Measurements from ENCODE around the gene VILL.

Gene VILL

GRCh38 chr3:37990527-37990926, at the start of gene VILL:
Gene VILL, plus strand, starts transcription at chr3:37990786. Its CDS starts 2,887 bp downstream, at chr3:37993673.
- no peak for DNase-seq
- in situ Hi-C loops (cut with HindIII; ENCODE audit: low pct_ligation_motif_present, low pct_unique_long_range_greater_than_20kb, low sequenced_read_pairs), result no loop called here

GRCh38 chr3:37941608-37942508, 48.7 kb upstream of the VILL start:
- no peak for DNase-seq
- in situ Hi-C loops (cut with HindIII; ENCODE audit: low pct_ligation_motif_present, low pct_unique_long_range_greater_than_20kb, low sequenced_read_pairs), result no loop called here

GRCh38 chr3:37942646-37943045, 47.9 kb upstream of the VILL start:
- no peak for DNase-seq
- in situ Hi-C loops (cut with HindIII; ENCODE audit: low pct_ligation_motif_present, low pct_unique_long_range_greater_than_20kb, low sequenced_read_pairs), result no loop called here

GRCh38 chr3:37943126-37943525, 47.5 kb upstream of the VILL start:
- in situ Hi-C loops (cut with HindIII; ENCODE audit: low pct_ligation_motif_present, low pct_unique_long_range_greater_than_20kb, low sequenced_read_pairs), result no loop called here
- no peak for DNase-seq

- DNase-seq, result no peak
- in situ Hi-C loops (cut with HindIII; ENCODE audit: low pct_ligation_motif_present, low pct_unique_long_range_greater_than_20kb, low sequenced_read_pairs), result no loop called here
Observed at GRCh38 chr3:37943631-37944314, 46.8 kb upstream of the VILL start.

GRCh38 chr3:37944391-37944842, 46.2 kb upstream of the VILL start:
- in situ Hi-C loops (cut with HindIII; ENCODE audit: low pct_ligation_motif_present, low pct_unique_long_range_greater_than_20kb, low sequenced_read_pairs), result no loop called here

GRCh38 chr3:37945156-37945806, 45.3 kb upstream of the VILL start:
- DNase-seq, result no peak
- in situ Hi-C loops (cut with HindIII; ENCODE audit: low pct_ligation_motif_present, low pct_unique_long_range_greater_than_20kb, low sequenced_read_pairs), result no loop called here

More at GRCh38 chr3:37944391-37944842, 46.2 kb upstream of the VILL start:
- peak; percentile 24 for DNase-seq

GRCh38 chr3:37945807-37946530, 44.6 kb upstream of the VILL start:
- in situ Hi-C loops (cut with HindIII; ENCODE audit: low pct_ligation_motif_present, low pct_unique_long_range_greater_than_20kb, low sequenced_read_pairs), result no loop called here
- peak; percentile 15 for DNase-seq

- no peak for DNase-seq
- in situ Hi-C loops (cut with HindIII; ENCODE audit: low pct_ligation_motif_present, low pct_unique_long_range_greater_than_20kb, low sequenced_read_pairs), result no loop called here
Observed at GRCh38 chr3:37946531-37946889, 44.1 kb upstream of the VILL start.

- in situ Hi-C loops (cut with HindIII; ENCODE audit: low pct_ligation_motif_present, low pct_unique_long_range_greater_than_20kb, low sequenced_read_pairs), result no loop called here
Observed at GRCh38 chr3:37949866-37950265, 40.7 kb upstream of the VILL start.

GRCh38 chr3:37952564-37952963, 38.0 kb upstream of the VILL start:
- no peak for DNase-seq
- in situ Hi-C loops (cut with HindIII; ENCODE audit: low pct_ligation_motif_present, low pct_unique_long_range_greater_than_20kb, low sequenced_read_pairs), result no loop called here

More at GRCh38 chr3:37949866-37950265, 40.7 kb upstream of the VILL start:
- DNase-seq, result no peak

- in situ Hi-C loops (cut with HindIII; ENCODE audit: low pct_ligation_motif_present, low pct_unique_long_range_greater_than_20kb, low sequenced_read_pairs), result no loop called here
- no peak for DNase-seq
Observed at GRCh38 chr3:37953226-37953625, 37.4 kb upstream of the VILL start.

- in situ Hi-C loops (cut with HindIII; ENCODE audit: low pct_ligation_motif_present, low pct_unique_long_range_greater_than_20kb, low sequenced_read_pairs), result no loop called here
- DNase-seq, result no peak
Observed at GRCh38 chr3:37953707-37954394, 36.7 kb upstream of the VILL start.

- no peak for DNase-seq
- in situ Hi-C loops (cut with HindIII; ENCODE audit: low pct_ligation_motif_present, low pct_unique_long_range_greater_than_20kb, low sequenced_read_pairs), result no loop called here
Observed at GRCh38 chr3:37954881-37955280, 35.7 kb upstream of the VILL start.

GRCh38 chr3:37955918-37956707, 34.5 kb upstream of the VILL start:
- in situ Hi-C loops (cut with HindIII; ENCODE audit: low pct_ligation_motif_present, low pct_unique_long_range_greater_than_20kb, low sequenced_read_pairs), result no loop called here
- no peak for DNase-seq

GRCh38 chr3:37956723-37957538, 33.7 kb upstream of the VILL start:
- in situ Hi-C loops (cut with HindIII; ENCODE audit: low pct_ligation_motif_present, low pct_unique_long_range_greater_than_20kb, low sequenced_read_pairs), result no loop called here
- no peak for DNase-seq

- no peak for DNase-seq
- in situ Hi-C loops (cut with HindIII; ENCODE audit: low pct_ligation_motif_present, low pct_unique_long_range_greater_than_20kb, low sequenced_read_pairs), result no loop called here
Observed at GRCh38 chr3:37957539-37957936, 33.0 kb upstream of the VILL start.
